ENCODE data around the gene EFHC1.

Gene EFHC1

GRCh38 chr6:52506476-52506875 is 86.3 kb downstream of the EFHC1 start:
- no peak overlapping the region for H3K4me2 ChIP-seq (ENCODE audit: low read depth, low read length, poor library complexity, severe bottlenecking)
- H3K36me3 ChIP-seq (ENCODE audit: insufficient read depth, low read length): peaks cover 97% of the 10 kb centered on the region
- H2AFZ ChIP-seq (ENCODE audit: low read length): no peak overlapping the region
- H3F3A ChIP-seq (ENCODE audit: low read depth): no peaks in the 10 kb centered on the region
- H3K27me3 ChIP-seq (ENCODE audit: insufficient read depth, low read length, poor library complexity, severe bottlenecking): no peaks in the 10 kb centered on the region
- H3K9me2 ChIP-seq (replicated peaks; ENCODE audit: low read depth, low read length): no peaks in the 10 kb centered on the region
- H3K79me2 ChIP-seq (ENCODE audit: insufficient read depth, low read length): no peaks in the 10 kb centered on the region
- no peak overlapping the region for H3K4me3 ChIP-seq (ENCODE audit: low read length, poor library complexity, severe bottlenecking)
- TF ChIP-seq, protein P1, sequence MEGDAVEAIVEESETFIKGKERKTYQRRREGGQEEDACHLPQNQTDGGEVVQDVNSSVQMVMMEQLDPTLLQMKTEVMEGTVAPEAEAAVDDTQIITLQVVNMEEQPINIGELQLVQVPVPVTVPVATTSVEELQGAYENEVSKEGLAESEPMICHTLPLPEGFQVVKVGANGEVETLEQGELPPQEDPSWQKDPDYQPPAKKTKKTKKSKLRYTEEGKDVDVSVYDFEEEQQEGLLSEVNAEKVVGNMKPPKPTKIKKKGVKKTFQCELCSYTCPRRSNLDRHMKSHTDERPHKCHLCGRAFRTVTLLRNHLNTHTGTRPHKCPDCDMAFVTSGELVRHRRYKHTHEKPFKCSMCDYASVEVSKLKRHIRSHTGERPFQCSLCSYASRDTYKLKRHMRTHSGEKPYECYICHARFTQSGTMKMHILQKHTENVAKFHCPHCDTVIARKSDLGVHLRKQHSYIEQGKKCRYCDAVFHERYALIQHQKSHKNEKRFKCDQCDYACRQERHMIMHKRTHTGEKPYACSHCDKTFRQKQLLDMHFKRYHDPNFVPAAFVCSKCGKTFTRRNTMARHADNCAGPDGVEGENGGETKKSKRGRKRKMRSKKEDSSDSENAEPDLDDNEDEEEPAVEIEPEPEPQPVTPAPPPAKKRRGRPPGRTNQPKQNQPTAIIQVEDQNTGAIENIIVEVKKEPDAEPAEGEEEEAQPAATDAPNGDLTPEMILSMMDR (conservative IDR thresholded peaks at IDR 0.05; ENCODE audit: low read length): no peak
- no peak for TF ChIP-seq EZH2phosphoT487 (IDR thresholded peaks at IDR 0.05; ENCODE audit: borderline replicate concordance)
- no peaks in the 10 kb centered on the region for H3K9me3 ChIP-seq (ENCODE audit: insufficient read depth, low read depth, low read length)
- H4K20me1 ChIP-seq (ENCODE audit: insufficient read depth, low read length, poor library complexity, severe bottlenecking): no peaks in the 10 kb centered on the region
- no peaks in the 10 kb centered on the region for H3K4me1 ChIP-seq (ENCODE audit: insufficient read depth, low read length, poor library complexity, severe bottlenecking)
- H3K9ac ChIP-seq (ENCODE audit: low read depth, low read length, poor library complexity, severe bottlenecking): no peak overlapping the region

DNA sequence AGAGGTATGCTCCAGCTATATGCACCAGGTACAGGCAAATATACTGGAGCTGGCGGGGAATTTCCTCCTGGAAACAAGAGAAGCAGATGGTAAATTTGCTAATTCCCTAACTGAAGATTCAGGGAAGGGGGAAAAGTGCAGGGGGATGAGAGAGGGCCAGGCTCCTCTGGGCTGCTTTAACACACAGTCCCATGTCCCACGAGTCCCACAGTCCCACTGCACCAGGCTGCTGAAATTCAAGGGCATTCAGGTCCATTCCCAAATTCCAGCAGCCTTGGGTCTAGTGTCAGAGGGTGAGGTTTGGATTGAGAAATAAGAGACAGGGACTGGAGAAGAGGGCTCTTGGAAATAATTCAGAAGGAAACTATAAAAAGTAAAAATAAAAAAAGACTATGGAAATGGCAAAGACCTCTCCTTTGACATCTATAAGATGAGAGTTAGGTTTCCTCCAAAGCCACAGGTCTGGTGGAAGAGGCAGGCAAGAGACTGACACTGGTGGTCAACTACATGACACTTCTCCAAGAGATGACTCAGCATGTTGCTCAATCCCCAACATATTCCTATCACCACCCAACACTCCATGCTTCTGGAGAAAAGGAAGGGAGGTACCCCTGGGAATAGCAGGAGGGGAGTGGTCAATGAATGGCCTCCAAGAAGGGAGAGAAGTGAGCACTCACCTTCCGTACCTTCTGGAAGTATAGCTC is 87.6 kb downstream of the EFHC1 start:
- Histone ChIP-seq H3K9ac (ENCODE audit: low read depth, low read length, poor library complexity, severe bottlenecking) (no peak overlapping the region), H4K20me1 (ENCODE audit: insufficient read depth, low read length, poor library complexity, severe bottlenecking) (no peaks in the 10 kb centered on the region), H3K9me2 (replicated peaks; ENCODE audit: low read depth, low read length) (no peaks in the 10 kb centered on the region), H3K27me3 (ENCODE audit: insufficient read depth, low read length, poor library complexity, severe bottlenecking) (no peaks in the 10 kb centered on the region), H3F3A (ENCODE audit: low read depth) (no peaks in the 10 kb centered on the region), H3K4me3 (ENCODE audit: low read length, poor library complexity, severe bottlenecking) (no peak overlapping the region), H3K9me3 (ENCODE audit: insufficient read depth, low read depth, low read length) (no peaks in the 10 kb centered on the region), H3K4me2 (ENCODE audit: low read depth, low read length, poor library complexity, severe bottlenecking) (no peak overlapping the region), H3K36me3 (ENCODE audit: insufficient read depth, low read length) (peaks cover 99% of the 10 kb centered on the region), H2AFZ (ENCODE audit: low read length) (no peak overlapping the region), H3K79me2 (ENCODE audit: insufficient read depth, low read length) (no peaks in the 10 kb centered on the region), H3K4me1 (ENCODE audit: insufficient read depth, low read length, poor library complexity, severe bottlenecking) (no peaks in the 10 kb centered on the region)
- TF ChIP-seq, protein P1 (conservative IDR thresholded peaks at IDR 0.05; ENCODE audit: low read length): no peak
- TF ChIP-seq EZH2phosphoT487 (IDR thresholded peaks at IDR 0.05; ENCODE audit: borderline replicate concordance): no peak

- Histone ChIP-seq H3K4me1 (ENCODE audit: insufficient read depth, low read length, poor library complexity, severe bottlenecking) (no peaks in the 10 kb centered on the region), H2AFZ (ENCODE audit: low read length) (no peak overlapping the region), H3K79me2 (ENCODE audit: insufficient read depth, low read length) (no peaks in the 10 kb centered on the region), H3K36me3 (ENCODE audit: insufficient read depth, low read length) (peaks cover 99% of the 10 kb centered on the region), H3K9ac (ENCODE audit: low read depth, low read length, poor library complexity, severe bottlenecking) (no peak overlapping the region), H4K20me1 (ENCODE audit: insufficient read depth, low read length, poor library complexity, severe bottlenecking) (no peaks in the 10 kb centered on the region), H3F3A (ENCODE audit: low read depth) (no peaks in the 10 kb centered on the region), H3K27me3 (ENCODE audit: insufficient read depth, low read length, poor library complexity, severe bottlenecking) (no peaks in the 10 kb centered on the region), H3K4me2 (ENCODE audit: low read depth, low read length, poor library complexity, severe bottlenecking) (no peak overlapping the region), H3K9me2 (replicated peaks; ENCODE audit: low read depth, low read length) (no peaks in the 10 kb centered on the region), H3K9me3 (ENCODE audit: insufficient read depth, low read depth, low read length) (no peaks in the 10 kb centered on the region), H3K4me3 (ENCODE audit: low read length, poor library complexity, severe bottlenecking) (no peak overlapping the region)
- TF ChIP-seq EZH2phosphoT487 (IDR thresholded peaks at IDR 0.05; ENCODE audit: borderline replicate concordance): no peak
- TF ChIP-seq, protein P1 (conservative IDR thresholded peaks at IDR 0.05; ENCODE audit: low read length): no peak
Measured at GRCh38 chr6:52508261-52508739, 88.2 kb downstream of the EFHC1 start.

Measured in Loucy (cell line).